ENCODE data around the gene EN1. TPM values are rescaled to one million over a fixed set of nuclear protein-coding genes. Genes with fewer than 3 reads are reported as not detected.

EN1 gene
- total and polyA plus RNA-seq, 8 donors, result not detected

GRCh38 chr2:118882693-118883336 lies 35.4 kb upstream of the EN1 start:
- intact Hi-C loops (cut with DNase I), result no loop called here
- Histone ChIP-seq H3K4me3 (peak overlapping the region in 2 of 4 donors; percentile 12 to 42), H3K9me3 (no peaks in the 10 kb centered on the region), H3K27ac (no peak overlapping the region), H3K4me1 (no peaks in the 10 kb centered on the region), H3K36me3 (no peaks in the 10 kb centered on the region), H3K27me3 (no peaks in the 10 kb centered on the region)
- DNase-seq, result peak; percentile 39 to 79 (median 71)
- no peak for FAIRE-seq
- 15 to 18% methylated on average over 17 of the region's 17 CpGs for WGBS, 2 donors
- ATAC-seq, result peak; percentile 91 to 98 (median 96)
- peak; percentile 66 to 90 (median 88) for TF ChIP-seq CTCF (IDR thresholded peaks at IDR 0.05)

GRCh38 chr2:118881490-118882129 lies 34.2 kb upstream of the EN1 start:
- Histone ChIP-seq H3K4me1 (no peaks in the 10 kb centered on the region), H3K27ac (no peak overlapping the region), H3K4me3 (no peak overlapping the region), H3K27me3 (no peaks in the 10 kb centered on the region), H3K36me3 (no peaks in the 10 kb centered on the region), H3K9me3 (no peaks in the 10 kb centered on the region)
- intact Hi-C loops (cut with DNase I), result no loop called here
- 14% methylated on average over 10 of the region's 10 CpGs for WGBS, 2 donors
- ATAC-seq (peak; percentile 97 to 98 (median 98)), DNase-seq (peak; percentile 70 to 88 (median 83)), FAIRE-seq (no peak)
- peak; percentile 75 to 85 (median 82) for TF ChIP-seq CTCF (IDR thresholded peaks at IDR 0.05)

GRCh38 chr2:118880501-118880900 lies 33.1 kb upstream of the EN1 start:
- WGBS, 2 donors, result 64 to 73% methylated on average over 4 of the region's 4 CpGs
- no peak for FAIRE-seq

GRCh38 chr2:118878531-118879149 lies 31.2 kb upstream of the EN1 start:
- Histone ChIP-seq H3K4me3 (no peak overlapping the region), H3K27me3 (peaks cover 0 to 7% (median 0%) of the 10 kb centered on the region in 4 donors), H3K4me1 (no peaks in the 10 kb centered on the region), H3K9me3 (no peaks in the 10 kb centered on the region), H3K27ac (no peak overlapping the region), H3K36me3 (no peaks in the 10 kb centered on the region)
- DNase-seq (no peak), ATAC-seq (no peak), FAIRE-seq (no peak)
- intact Hi-C loops (cut with DNase I), result no loop called here
- TF ChIP-seq CTCF (IDR thresholded peaks at IDR 0.05), result no peak
- 33 to 38% methylated on average over 2 of the region's 2 CpGs for WGBS, 2 donors

More at GRCh38 chr2:118880501-118880900, 33.1 kb upstream of the EN1 start:
- no peaks in the 10 kb centered on the region for H3K36me3 ChIP-seq
- H3K27ac ChIP-seq, result no peak overlapping the region
- no peaks in the 10 kb centered on the region for H3K9me3 ChIP-seq
- intact Hi-C loops (cut with DNase I), result no loop called here
- H3K4me1 ChIP-seq, result no peaks in the 10 kb centered on the region
- DNase-seq (no peak), ATAC-seq (no peak)
- no peak overlapping the region for H3K4me3 ChIP-seq
- H3K27me3 ChIP-seq, result peaks cover 0 to 7% (median 0%) of the 10 kb centered on the region in 4 donors
- no peak for TF ChIP-seq CTCF (IDR thresholded peaks at IDR 0.05)
